A549 (cell line): ENCODE measurements around the gene SLC12A2. TPM values are rescaled to one million over a fixed set of nuclear protein-coding genes. Genes with fewer than 3 reads are reported as not detected.

Experiments
- ATAC-seq, 2 experiments: fragments of 200-7000 bp in 1 of 2; fragments of >200 bp in 1 of 2; cut with Nextera tagmentation in 1 of 2; cut with Tn5 transposase in 1 of 2; 3 replicates each; pipeline versions ENCODE4 v1.8.0 to v1.9.1; 2018 to 2020; ENCODE audit warnings: mild to moderate bottlenecking in 1 of 2, moderate library complexity in 1 of 2
- CTCF ChIA-PET: fragments of 300-600 bp; sonication (Branson Sonifier 250); formaldehyde crosslinking; extraction: SDS; loops from one replicate; lab custom pipeline; 2021; ENCODE audit warnings: antibody characterized with exemption, inconsistent platforms; lab: Yijun Ruan, JAX
- POLR2A ChIA-PET: fragments of 350-600 bp; formaldehyde crosslinking; extraction: SDS; loops from one replicate; lab custom pipeline; 2021; ENCODE audit warnings: antibody characterized with exemption, inconsistent platforms; lab: Yijun Ruan, JAX
- DNase-seq, 2 experiments: peaks; one replicate each; pipeline versions ENCODE4 v3.0.0 to v3.0.0-alpha.2; 2011 to 2016; ENCODE audit warnings: low read depth in 1 of 2, low spot score in 1 of 2
- FAIRE-seq: peaks from 2 replicates; lab custom pipeline; 2011; peaks lifted over from hg19 to GRCh38; lab: Jason Lieb, UNC
- H3K27ac ChIP-seq, 2 experiments: fragments of >200 bp; sonication (Bioruptor Twin); formaldehyde crosslinking; 3 replicates each; pipeline ENCODE4 v1.5.1; 2016 to 2017
- H3K4me1 ChIP-seq: fragments of >200 bp; sonication (Bioruptor Twin); formaldehyde crosslinking; 3 replicates; pipeline ENCODE4 v1.6.1; 2016
- H3K4me2 ChIP-seq: fragments of >200 bp; sonication (Bioruptor Twin); formaldehyde crosslinking; 3 replicates; pipeline ENCODE4 v1.6.1; 2016
- H3K4me3 ChIP-seq: fragments of >200 bp; sonication (Bioruptor Twin); formaldehyde crosslinking; 3 replicates; pipeline ENCODE4 v1.5.1; 2016
- H3K9me3 ChIP-seq: fragments of >200 bp; sonication (Bioruptor Twin); formaldehyde crosslinking; 3 replicates; pipeline ENCODE4 v1.6.1; 2016
- BHLHE40 ChIP-seq: IDR thresholded peaks from 2 replicates; pipeline ENCODE4 v1.6.1; 2012; ENCODE audit warnings: low read depth, low read length, inconsistent platforms
- CEBPB ChIP-seq, 2 experiments: fragments of >200 bp in 1 of 2; sonication (Bioruptor Twin) in 1 of 2; formaldehyde crosslinking in 1 of 2; IDR thresholded peaks; 2 replicates each; pipeline ENCODE4 v1.6.1; 2012 to 2016
- CHD4 ChIP-seq: fragments of 200-600 bp; sonication (generic); IDR thresholded peaks from 2 replicates; pipeline ENCODE4 v1.6.1; 2016; ENCODE audit warnings: antibody characterized with exemption, mild to moderate bottlenecking, borderline replicate concordance
- EHMT2 ChIP-seq: fragments of 200-600 bp; sonication (generic); IDR thresholded peaks from 2 replicates; pipeline ENCODE4 v1.6.1; 2016; ENCODE audit warnings: antibody characterized with exemption, low read depth, mild to moderate bottlenecking, moderate library complexity
- FOSL2 ChIP-seq, 2 experiments: fragments of 450-650 bp in 1 of 2; fragments of >200 bp in 1 of 2; sonication (Bioruptor Twin) in 1 of 2; formaldehyde crosslinking; IDR thresholded peaks; 2 replicates each; pipeline versions ENCODE4 v1.5.0 to v1.6.1; 2016 to 2020; ENCODE audit warnings: mild to moderate bottlenecking in 1 of 2, moderate library complexity in 1 of 2
- HES2 ChIP-seq: fragments of >200 bp; sonication (Bioruptor Twin); formaldehyde crosslinking; IDR thresholded peaks from 2 replicates; pipeline ENCODE4 v1.6.1; 2016
- HOXB5 ChIP-seq: fragments of 250-450 bp; sonication (Bioruptor Pico); IDR thresholded peaks from 2 replicates; pipeline ENCODE4 v1.5.0; 2020; ENCODE audit warnings: mild to moderate bottlenecking, moderate library complexity
- MAFK ChIP-seq: fragments of 450-650 bp; IDR thresholded peaks from 2 replicates; pipeline ENCODE4 v1.6.1; 2014; ENCODE audit not compliant: partially characterized antibody
- MYC ChIP-seq: IDR thresholded peaks from 2 replicates; pipeline ENCODE4 v1.6.1; 2012; ENCODE audit warnings: mild to moderate bottlenecking, inconsistent platforms, low read length, improper control_type of control experiment, borderline replicate concordance
- NR3C1 ChIP-seq: fragments of >200 bp; sonication (Bioruptor Twin); formaldehyde crosslinking; IDR thresholded peaks from 3 replicates; pipeline ENCODE4 v1.6.1; 2017
- PHF8 ChIP-seq: fragments of 200-600 bp; sonication (generic); IDR thresholded peaks from 2 replicates; pipeline ENCODE4 v1.6.1; 2016; ENCODE audit warnings: low read depth, mild to moderate bottlenecking, antibody characterized with exemption, moderate library complexity, borderline replicate concordance
- POLR2A ChIP-seq: IDR thresholded peaks from 2 replicates; pipeline ENCODE4 v1.6.1; 2012; ENCODE audit warnings: mild to moderate bottlenecking, low read length
- RCOR1 ChIP-seq: fragments of 150-350 bp; IDR thresholded peaks from 2 replicates; pipeline ENCODE4 v1.6.1; 2014; ENCODE audit warnings: antibody characterized with exemption, low read length, low read depth
- REST ChIP-seq: fragments of 200-600 bp; sonication (generic); IDR thresholded peaks from 2 replicates; pipeline ENCODE4 v1.6.1; 2016; ENCODE audit warnings: antibody characterized with exemption, mild to moderate bottlenecking, moderate library complexity
- RNF2 ChIP-seq: fragments of 200-600 bp; sonication (generic); IDR thresholded peaks from 2 replicates; pipeline ENCODE4 v1.6.1; 2016; ENCODE audit warnings: low read depth, mild to moderate bottlenecking, antibody characterized with exemption, moderate library complexity, borderline replicate concordance
- SMC3 ChIP-seq: fragments of >200 bp; sonication (Bioruptor Twin); formaldehyde crosslinking; IDR thresholded peaks from 3 replicates; pipeline ENCODE4 v1.6.1; 2018; ENCODE audit warnings: inconsistent platforms
- SREBF2 ChIP-seq: fragments of 450-650 bp; IDR thresholded peaks from 2 replicates; pipeline ENCODE4 v1.6.1; 2014; ENCODE audit warnings: mild to moderate bottlenecking, moderate library complexity
- WGBS: methylation state at CpG from one replicate; pipeline ENCODE4 v1.1.6; 2017; ENCODE audit errors: missing lambda C conversion rate; 5-methylcytosine and 5-hydroxymethylcytosine counted together
- polyA plus RNA-seq, 4 experiments: library from polyadenylated mRNA; depleted of rRNA in 3 of 4; stranded (reverse); fragments of >200 nt; fragmentation: RNase III in 1 of 4; extraction: RNeasy Plus Mini Kit Qiagen cat#74134 plus additional on column Dnase treatment in 1 of 4; gene quantifications; 2 replicates in 3 of 4; 3 replicates in 1 of 4; pipeline ENCODE4 v1.2.3, GENCODE V29; 2011 to 2017

SLC12A2 gene
- polyA plus RNA-seq, 2 of the 4 experiments (the other 2 are of a cell fraction): 17.1 to 99.9 TPM

- CTCF ChIA-PET: no interaction called here
- Histone ChIP-seq H3K4me3 (no peak overlapping the region), H3K9me3 (peaks cover 5% of the 10 kb centered on the region; the same call in 1 of the 3 replicates), H3K4me2 (no peak overlapping the region), H3K27ac (no peak overlapping the region), H3K4me1 (peaks cover 10% of the 10 kb centered on the region; the same call in 2 of the 3 replicates)
- no peak for TF ChIP-seq FOSL2 (IDR thresholded peaks at IDR 0.05)
- no peak for TF ChIP-seq FOSL2 (CRISPR knock-in tag; IDR thresholded peaks at IDR 0.05)
- TF ChIP-seq CHD4: no peak
- no peak for TF ChIP-seq REST
- no peak for TF ChIP-seq BHLHE40
- TF ChIP-seq SMC3: no peak
- no peak for TF ChIP-seq PHF8
- no peak for TF ChIP-seq NR3C1
- no peak for ATAC-seq
- no peak for DNase-seq
- no peak for FAIRE-seq
- POLR2A ChIA-PET: no interaction called here
Observed at GRCh38 chr5:128052780-128053179, 30.8 kb upstream of the SLC12A2 start.

- Histone ChIP-seq H3K9me3 (peaks cover 4% of the 10 kb centered on the region; the same call in 1 of the 3 replicates), H3K4me3 (no peak overlapping the region), H3K4me2 (no peak overlapping the region), H3K27ac (no peak overlapping the region), H3K4me1 (peaks cover 10% of the 10 kb centered on the region; the same call in 2 of the 3 replicates)
- no peak for TF ChIP-seq MYC
- TF ChIP-seq CEBPB (IDR thresholded peaks at IDR 0.05): peak; percentile 20 to 51; a peak in 2 of 4 replicates
- no peak for TF ChIP-seq HOXB5 (CRISPR knock-in tag)
- CTCF ChIA-PET: no interaction called here
- POLR2A ChIA-PET: no interaction called here
- 90% methylated on average over 3 of the region's 3 CpGs for WGBS
- DNase-seq (no peak), FAIRE-seq (no peak), ATAC-seq (no peak)
Observed at GRCh38 chr5:128053291-128053954, 30.1 kb upstream of the SLC12A2 start.

- POLR2A ChIA-PET: no interaction called here
- no peak for FAIRE-seq
Observed at GRCh38 chr5:128060644-128061385, 22.8 kb upstream of the SLC12A2 start.

GRCh38 chr5:128062172-128062746, 21.3 kb upstream of the SLC12A2 start:
- no peak for TF ChIP-seq RCOR1
- TF ChIP-seq POLR2A: no peak
- TF ChIP-seq HES2: no peak
- TF ChIP-seq BHLHE40: no peak
- no peak for TF ChIP-seq MYC
- TF ChIP-seq MAFK: no peak
- TF ChIP-seq EHMT2: no peak
- TF ChIP-seq SREBF2: no peak
- TF ChIP-seq HOXB5 (CRISPR knock-in tag): no peak
- WGBS: 85% methylated on average over 4 of the region's 4 CpGs
- CTCF ChIA-PET: interaction anchor here (1.3 kb wide), 1 partner anchor 19 kb away, joined by 3 read pairs; no protein-coding TSS in a partner anchor
- ATAC-seq (no peak), FAIRE-seq (peak; percentile 63), DNase-seq (no peak)
- H3K4me1 ChIP-seq: peaks cover 5% of the 10 kb centered on the region; the same call in 1 of the 3 replicates
- no peaks in the 10 kb centered on the region for H3K9me3 ChIP-seq
- H3K27ac ChIP-seq: no peak overlapping the region
- no peak overlapping the region for H3K4me3 ChIP-seq
- no peak overlapping the region for H3K4me2 ChIP-seq
- POLR2A ChIA-PET: no interaction called here

More at GRCh38 chr5:128060644-128061385, 22.8 kb upstream of the SLC12A2 start:
- no peak overlapping the region for H3K4me2 ChIP-seq
- no peaks in the 10 kb centered on the region for H3K9me3 ChIP-seq
- H3K4me3 ChIP-seq: no peak overlapping the region
- H3K4me1 ChIP-seq: peaks cover 5% of the 10 kb centered on the region; the same call in 1 of the 3 replicates
- DNase-seq (no peak), ATAC-seq (no peak)
- CTCF ChIA-PET: no interaction called here
- no peak overlapping the region for H3K27ac ChIP-seq
- WGBS: 97% methylated on average over 1 of the region's 1 CpG
- TF ChIP-seq MAFK (peak; percentile 49), RNF2 (no peak)
- TF ChIP-seq, all 56 proteins: peak for 1
